Measurements from ENCODE around the gene MT1M.
"Not testable (repeated sequence)": the region's sequence is repeated elsewhere in the genome, so short reads cannot be mapped to it uniquely, and the experiment has no call there.

Gene MT1M

GRCh38 chr16:56632156-56632847 is at the start of gene MT1M:
Gene MT1M (plus strand): TSS chr16:56632659. CDS start chr16:56632732, 73 bp downstream.
- no peak for DNase-seq

GRCh38 chr16:56582911-56583310 is 49.5 kb upstream of the MT1M start:
- DNase-seq = not testable (repeated sequence)

GRCh38 chr16:56583351-56584168 is 48.9 kb upstream of the MT1M start:
- DNase-seq = no peak

- no peak for DNase-seq
Observed at GRCh38 chr16:56584276-56584675, 48.2 kb upstream of the MT1M start.

- DNase-seq = no peak
Observed at GRCh38 chr16:56588781-56589140, 43.7 kb upstream of the MT1M start.

- DNase-seq = no peak
Observed at GRCh38 chr16:56589141-56590039, 43.1 kb upstream of the MT1M start, which contains the start of gene MT3. Gene MT3 (plus strand): TSS chr16:56589528. CDS start chr16:56589591, 63 bp downstream.

- no peak for DNase-seq
Observed at GRCh38 chr16:56591377-56592060, 40.9 kb upstream of the MT1M start.

GRCh38 chr16:56593573-56594291 is 38.7 kb upstream of the MT1M start:
- DNase-seq = no peak

- DNase-seq = no peak
Observed at GRCh38 chr16:56594292-56594619, 38.2 kb upstream of the MT1M start.

GRCh38 chr16:56600398-56600999 is 32.0 kb upstream of the MT1M start:
- no peak for DNase-seq

GRCh38 chr16:56601325-56601724 is 31.1 kb upstream of the MT1M start:
- no peak for DNase-seq

GRCh38 chr16:56603589-56603988 is 28.9 kb upstream of the MT1M start:
- no peak for DNase-seq

- DNase-seq = no peak
Observed at GRCh38 chr16:56604966-56605365, 27.5 kb upstream of the MT1M start.

- no peak for DNase-seq
Observed at GRCh38 chr16:56605475-56605874, 27.0 kb upstream of the MT1M start.

- no peak for DNase-seq
Observed at GRCh38 chr16:56606071-56606475, 26.4 kb upstream of the MT1M start.

GRCh38 chr16:56606476-56607108 is 25.9 kb upstream of the MT1M start:
- no peak for DNase-seq

GRCh38 chr16:56607109-56607618 is 25.3 kb upstream of the MT1M start:
- DNase-seq = no peak

- DNase-seq = no peak
Observed at GRCh38 chr16:56607675-56608042, 24.8 kb upstream of the MT1M start.

GRCh38 chr16:56608043-56608875 is 24.2 kb upstream of the MT1M start, which contains the start of gene MT2A:
Gene MT2A (plus strand): TSS chr16:56608584. CDS start chr16:56608656, 72 bp downstream.
- DNase-seq = peak; percentile 84
